IPS-18a (cell line): ENCODE measurements around the gene MAP9.
"Not testable (repeated sequence)": the region's sequence is repeated elsewhere in the genome, so short reads cannot be mapped to it uniquely, and the experiment has no call there.

ENCODE experiments used
- H3K27ac ChIP-seq: one replicate; pipeline ENCODE4 v1.5.1; 2013; ENCODE audit warnings: low read length
- H3K27me3 ChIP-seq: one replicate; pipeline ENCODE4 v1.6.1; 2013; ENCODE audit warnings: mild to moderate bottlenecking, low read length; ENCODE audit not compliant: control insufficient read depth, insufficient read depth
- H3K36me3 ChIP-seq: one replicate; pipeline ENCODE4 v1.6.1; 2013; ENCODE audit warnings: low read depth, low read length; ENCODE audit not compliant: control insufficient read depth
- H3K4me1 ChIP-seq: one replicate; pipeline ENCODE4 v1.6.1; 2013; ENCODE audit warnings: low read depth, low read length; ENCODE audit not compliant: control insufficient read depth
- H3K4me3 ChIP-seq: one replicate; pipeline ENCODE4 v1.5.1; 2013; ENCODE audit warnings: low read length
- H3K9ac ChIP-seq: one replicate; pipeline ENCODE4 v1.6.1; 2013; ENCODE audit warnings: mild to moderate bottlenecking, low read length, moderate library complexity
- H3K9me3 ChIP-seq: one replicate; pipeline ENCODE4 v1.6.1; 2013; ENCODE audit warnings: low read depth, low read length; ENCODE audit not compliant: control insufficient read depth

Gene MAP9

GRCh38 chr4:155376387-155377268 lies at the start of gene MAP9:
Gene MAP9 (minus strand): TSS chr4:155376965. CDS start chr4:155375850, 1,115 bp downstream.
- Histone ChIP-seq H3K27ac (no peak within 1 kb of the TSS), H3K4me3 (peak within 1 kb of the TSS; percentile 94), H3K27me3 (peaks cover 23% of the 10 kb centered on the region), H3K36me3 (peaks cover 4% of the 10 kb centered on the region), H3K9me3 (no peaks in the 10 kb centered on the region), H3K9ac (peak within 1 kb of the TSS; percentile 63), H3K4me1 (peaks cover 7% of the 10 kb centered on the region)

- not testable (repeated sequence) for H3K9ac ChIP-seq, H3K4me3 ChIP-seq, H3K4me1 ChIP-seq, H3K36me3 ChIP-seq, H3K27ac ChIP-seq, H3K9me3 ChIP-seq
- peaks cover 100% of the 10 kb centered on the region for H3K27me3 ChIP-seq
These were observed 48.0 kb upstream of the MAP9 start for GRCh38 chr4:155424778-155425177.

- no peaks in the 10 kb centered on the region for H3K36me3 ChIP-seq
- H3K27me3 ChIP-seq: peaks cover 100% of the 10 kb centered on the region
- no peak overlapping the region for H3K9ac ChIP-seq
- H3K4me3 ChIP-seq: no peak overlapping the region
- H3K9me3 ChIP-seq: peaks cover 5% of the 10 kb centered on the region
- H3K4me1 ChIP-seq: no peaks in the 10 kb centered on the region
- no peak overlapping the region for H3K27ac ChIP-seq
These were observed 46.9 kb upstream of the MAP9 start for GRCh38 chr4:155423671-155424070.

GRCh38 chr4:155419266-155419665 lies 42.5 kb upstream of the MAP9 start:
- peaks cover 100% of the 10 kb centered on the region for H3K27me3 ChIP-seq
- H3K36me3 ChIP-seq: no peaks in the 10 kb centered on the region
- H3K9me3 ChIP-seq: no peaks in the 10 kb centered on the region
- H3K4me3 ChIP-seq: no peak overlapping the region
- no peak overlapping the region for H3K9ac ChIP-seq
- no peaks in the 10 kb centered on the region for H3K4me1 ChIP-seq
- no peak overlapping the region for H3K27ac ChIP-seq

GRCh38 chr4:155415662-155416061 lies 38.9 kb upstream of the MAP9 start:
- H3K27me3 ChIP-seq: peaks cover 96% of the 10 kb centered on the region
- H3K4me1 ChIP-seq: no peaks in the 10 kb centered on the region
- no peak overlapping the region for H3K9ac ChIP-seq
- no peak overlapping the region for H3K27ac ChIP-seq
- H3K4me3 ChIP-seq: no peak overlapping the region
- H3K36me3 ChIP-seq: no peaks in the 10 kb centered on the region
- H3K9me3 ChIP-seq: no peaks in the 10 kb centered on the region

GRCh38 chr4:155413451-155413850 lies 36.7 kb upstream of the MAP9 start:
- Histone ChIP-seq H3K4me1 (no peaks in the 10 kb centered on the region), H3K36me3 (no peaks in the 10 kb centered on the region), H3K27ac (no peak overlapping the region), H3K9me3 (no peaks in the 10 kb centered on the region), H3K9ac (no peak overlapping the region), H3K27me3 (peaks cover 88% of the 10 kb centered on the region), H3K4me3 (no peak overlapping the region)

- H3K9ac ChIP-seq: no peak overlapping the region
These were observed 34.8 kb upstream of the MAP9 start for GRCh38 chr4:155411546-155411945.

GRCh38 chr4:155408796-155409195 lies 32.0 kb upstream of the MAP9 start:
- H3K27me3 ChIP-seq: peaks cover 78% of the 10 kb centered on the region
- no peak overlapping the region for H3K4me3 ChIP-seq
- H3K27ac ChIP-seq: no peak overlapping the region
- H3K9ac ChIP-seq: no peak overlapping the region
- H3K9me3 ChIP-seq: no peaks in the 10 kb centered on the region
- no peaks in the 10 kb centered on the region for H3K36me3 ChIP-seq
- no peaks in the 10 kb centered on the region for H3K4me1 ChIP-seq

More at GRCh38 chr4:155411546-155411945, 34.8 kb upstream of the MAP9 start:
- H3K4me3 ChIP-seq: no peak overlapping the region
- no peaks in the 10 kb centered on the region for H3K4me1 ChIP-seq
- H3K27me3 ChIP-seq: peaks cover 83% of the 10 kb centered on the region
- H3K9me3 ChIP-seq: no peaks in the 10 kb centered on the region
- H3K27ac ChIP-seq: no peak overlapping the region
- H3K36me3 ChIP-seq: no peaks in the 10 kb centered on the region

GRCh38 chr4:155407480-155407879 lies 30.7 kb upstream of the MAP9 start:
- H3K4me3 ChIP-seq: no peak overlapping the region
- H3K27me3 ChIP-seq: peaks cover 78% of the 10 kb centered on the region
- H3K27ac ChIP-seq: no peak overlapping the region
- no peak overlapping the region for H3K9ac ChIP-seq
- no peaks in the 10 kb centered on the region for H3K9me3 ChIP-seq
- no peaks in the 10 kb centered on the region for H3K36me3 ChIP-seq
- no peaks in the 10 kb centered on the region for H3K4me1 ChIP-seq

GRCh38 chr4:155405059-155405458 lies 28.3 kb upstream of the MAP9 start:
- peaks cover 62% of the 10 kb centered on the region for H3K27me3 ChIP-seq
- H3K27ac ChIP-seq: no peak overlapping the region
- no peak overlapping the region for H3K4me3 ChIP-seq
- no peaks in the 10 kb centered on the region for H3K9me3 ChIP-seq
- no peaks in the 10 kb centered on the region for H3K4me1 ChIP-seq
- no peak overlapping the region for H3K9ac ChIP-seq
- H3K36me3 ChIP-seq: no peaks in the 10 kb centered on the region

- no peaks in the 10 kb centered on the region for H3K36me3 ChIP-seq
- H3K27ac ChIP-seq: no peak overlapping the region
- no peak overlapping the region for H3K9ac ChIP-seq
- H3K4me3 ChIP-seq: no peak overlapping the region
- H3K27me3 ChIP-seq: peaks cover 53% of the 10 kb centered on the region
- H3K4me1 ChIP-seq: no peaks in the 10 kb centered on the region
- H3K9me3 ChIP-seq: no peaks in the 10 kb centered on the region
These were observed 27.1 kb upstream of the MAP9 start for GRCh38 chr4:155403886-155404285.

- Histone ChIP-seq H3K9me3 (no peaks in the 10 kb centered on the region), H3K9ac (no peak overlapping the region), H3K36me3 (no peaks in the 10 kb centered on the region), H3K4me1 (no peaks in the 10 kb centered on the region), H3K4me3 (no peak overlapping the region), H3K27ac (no peak overlapping the region), H3K27me3 (peaks cover 47% of the 10 kb centered on the region)
These were observed 26.2 kb upstream of the MAP9 start for GRCh38 chr4:155402941-155403340.
